Measurements from ENCODE around the gene MICAL2.

Gene MICAL2

GRCh38 chr11:12288212-12288930 is 178.0 kb downstream of the MICAL2 start:
- no peak for TF ChIP-seq POLR2AphosphoS5 (IDR thresholded peaks at IDR 0.05; ENCODE audit: low read depth, low read length)
- TF ChIP-seq SPI1 (IDR thresholded peaks at IDR 0.05; ENCODE audit: low read depth, low read length) = no peak
- no peak for TF ChIP-seq POLR2A (IDR thresholded peaks at IDR 0.05; ENCODE audit: low read depth, low read length)
- TF ChIP-seq TAF1 (IDR thresholded peaks at IDR 0.05; ENCODE audit: low read depth, low read length) = no peak
- no peak for TF ChIP-seq PAX5 (IDR thresholded peaks at IDR 0.05; ENCODE audit: insufficient read depth, low read length, severe bottlenecking)
- TF ChIP-seq POU2F2 (IDR thresholded peaks at IDR 0.05; ENCODE audit: low read depth, low read length) = no peak
- DNase-seq (ENCODE audit: insufficient read length, low spot score) (peak; percentile 55), FAIRE-seq (no peak)

- TF ChIP-seq POLR2A (IDR thresholded peaks at IDR 0.05; ENCODE audit: low read depth, low read length) (no peak), PAX5 (IDR thresholded peaks at IDR 0.05; ENCODE audit: insufficient read depth, low read length, severe bottlenecking) (no peak), SPI1 (IDR thresholded peaks at IDR 0.05; ENCODE audit: low read depth, low read length) (no peak)
- no peak for DNase-seq (ENCODE audit: insufficient read length, low spot score)
- no peak for FAIRE-seq
Observed at GRCh38 chr11:12288931-12289666, 178.7 kb downstream of the MICAL2 start.

- FAIRE-seq (no peak), DNase-seq (ENCODE audit: insufficient read length, low spot score) (no peak)
- TF ChIP-seq TAF1 (IDR thresholded peaks at IDR 0.05; ENCODE audit: low read depth, low read length) = no peak
- TF ChIP-seq POLR2AphosphoS5 (IDR thresholded peaks at IDR 0.05; ENCODE audit: low read depth, low read length) = no peak
- TF ChIP-seq POU2F2 (IDR thresholded peaks at IDR 0.05; ENCODE audit: low read depth, low read length) = no peak
- no peak for TF ChIP-seq PAX5 (IDR thresholded peaks at IDR 0.05; ENCODE audit: insufficient read depth, low read length, severe bottlenecking)
- TF ChIP-seq POLR2A (IDR thresholded peaks at IDR 0.05; ENCODE audit: low read depth, low read length) = no peak
- TF ChIP-seq SPI1 (IDR thresholded peaks at IDR 0.05; ENCODE audit: low read depth, low read length) = no peak
Observed at GRCh38 chr11:12289667-12290476, 179.5 kb downstream of the MICAL2 start.

GRCh38 chr11:12290477-12290922 is 180.1 kb downstream of the MICAL2 start:
- TF ChIP-seq TAF1 (IDR thresholded peaks at IDR 0.05; ENCODE audit: low read depth, low read length) = no peak
- TF ChIP-seq POLR2A (IDR thresholded peaks at IDR 0.05; ENCODE audit: low read depth, low read length) = no peak
- TF ChIP-seq POU2F2 (IDR thresholded peaks at IDR 0.05; ENCODE audit: low read depth, low read length) = no peak
- no peak for TF ChIP-seq PAX5 (IDR thresholded peaks at IDR 0.05; ENCODE audit: insufficient read depth, low read length, severe bottlenecking)
- no peak for TF ChIP-seq SPI1 (IDR thresholded peaks at IDR 0.05; ENCODE audit: low read depth, low read length)
- TF ChIP-seq POLR2AphosphoS5 (IDR thresholded peaks at IDR 0.05; ENCODE audit: low read depth, low read length) = no peak
- FAIRE-seq (no peak), DNase-seq (ENCODE audit: insufficient read length, low spot score) (no peak)

GRCh38 chr11:12291313-12291712 is 180.9 kb downstream of the MICAL2 start:
- TF ChIP-seq TAF1 (IDR thresholded peaks at IDR 0.05; ENCODE audit: low read depth, low read length) = no peak
- no peak for TF ChIP-seq PAX5 (IDR thresholded peaks at IDR 0.05; ENCODE audit: insufficient read depth, low read length, severe bottlenecking)
- TF ChIP-seq SPI1 (IDR thresholded peaks at IDR 0.05; ENCODE audit: low read depth, low read length) = no peak
- TF ChIP-seq POLR2AphosphoS5 (IDR thresholded peaks at IDR 0.05; ENCODE audit: low read depth, low read length) = no peak
- no peak for TF ChIP-seq POU2F2 (IDR thresholded peaks at IDR 0.05; ENCODE audit: low read depth, low read length)
- no peak for TF ChIP-seq POLR2A (IDR thresholded peaks at IDR 0.05; ENCODE audit: low read depth, low read length)
- no peak for DNase-seq (ENCODE audit: insufficient read length, low spot score)
- FAIRE-seq = no peak

GRCh38 chr11:12291766-12292165 is 181.4 kb downstream of the MICAL2 start:
- FAIRE-seq = no peak
- no peak for DNase-seq (ENCODE audit: insufficient read length, low spot score)
- no peak for TF ChIP-seq POLR2AphosphoS5 (IDR thresholded peaks at IDR 0.05; ENCODE audit: low read depth, low read length)
- TF ChIP-seq TAF1 (IDR thresholded peaks at IDR 0.05; ENCODE audit: low read depth, low read length) = no peak
- no peak for TF ChIP-seq POU2F2 (IDR thresholded peaks at IDR 0.05; ENCODE audit: low read depth, low read length)
- TF ChIP-seq POLR2A (IDR thresholded peaks at IDR 0.05; ENCODE audit: low read depth, low read length) = no peak
- TF ChIP-seq SPI1 (IDR thresholded peaks at IDR 0.05; ENCODE audit: low read depth, low read length) = no peak
- TF ChIP-seq PAX5 (IDR thresholded peaks at IDR 0.05; ENCODE audit: insufficient read depth, low read length, severe bottlenecking) = no peak

GRCh38 chr11:12292766-12293165 is 182.4 kb downstream of the MICAL2 start:
- DNase-seq (ENCODE audit: insufficient read length, low spot score) = no peak
- TF ChIP-seq POLR2A (IDR thresholded peaks at IDR 0.05; ENCODE audit: low read depth, low read length) (no peak), PAX5 (IDR thresholded peaks at IDR 0.05; ENCODE audit: insufficient read depth, low read length, severe bottlenecking) (no peak), SPI1 (IDR thresholded peaks at IDR 0.05; ENCODE audit: low read depth, low read length) (no peak), POLR2AphosphoS5 (IDR thresholded peaks at IDR 0.05; ENCODE audit: low read depth, low read length) (no peak)
- FAIRE-seq = no peak

- TF ChIP-seq POLR2AphosphoS5 (IDR thresholded peaks at IDR 0.05; ENCODE audit: low read depth, low read length) (no peak), POLR2A (IDR thresholded peaks at IDR 0.05; ENCODE audit: low read depth, low read length) (no peak), TAF1 (IDR thresholded peaks at IDR 0.05; ENCODE audit: low read depth, low read length) (no peak), POU2F2 (IDR thresholded peaks at IDR 0.05; ENCODE audit: low read depth, low read length) (no peak), PAX5 (IDR thresholded peaks at IDR 0.05; ENCODE audit: insufficient read depth, low read length, severe bottlenecking) (no peak), SPI1 (IDR thresholded peaks at IDR 0.05; ENCODE audit: low read depth, low read length) (no peak)
- FAIRE-seq (no peak), DNase-seq (ENCODE audit: insufficient read length, low spot score) (no peak)
Observed at GRCh38 chr11:12293486-12293885, 183.1 kb downstream of the MICAL2 start.

- TF ChIP-seq POLR2AphosphoS5 (IDR thresholded peaks at IDR 0.05; ENCODE audit: low read depth, low read length) (no peak), PAX5 (IDR thresholded peaks at IDR 0.05; ENCODE audit: insufficient read depth, low read length, severe bottlenecking) (no peak), SPI1 (IDR thresholded peaks at IDR 0.05; ENCODE audit: low read depth, low read length) (no peak), TAF1 (IDR thresholded peaks at IDR 0.05; ENCODE audit: low read depth, low read length) (no peak), POLR2A (IDR thresholded peaks at IDR 0.05; ENCODE audit: low read depth, low read length) (no peak), POU2F2 (IDR thresholded peaks at IDR 0.05; ENCODE audit: low read depth, low read length) (no peak)
- FAIRE-seq = no peak
- DNase-seq (ENCODE audit: insufficient read length, low spot score) = no peak
Observed at GRCh38 chr11:12294613-12295012, 184.2 kb downstream of the MICAL2 start.
